Stomach smooth muscle (tissue), 2 donors: Measurements from ENCODE around the gene EDEM1.
A peak's percentile ranks its signal among the peaks of the same experiment; 100 is the strongest.
"Not testable (repeated sequence)": the region's sequence is repeated elsewhere in the genome, so short reads cannot be mapped to it uniquely, and the experiment has no call there.

Source experiments
- H3K27ac ChIP-seq: one replicate; pipeline ENCODE4 v1.7.0; 2013; ENCODE audit warnings: mild to moderate bottlenecking, low read length, inconsistent platforms
- H3K27me3 ChIP-seq, 2 donors: one replicate each; pipeline ENCODE4 v1.7.0; 2013; ENCODE audit warnings: low read length in 2 of 2; ENCODE audit not compliant: insufficient read depth in 2 of 2, control insufficient read depth in 1 of 2
- H3K36me3 ChIP-seq, 2 donors: one replicate each; pipeline ENCODE4 v1.7.0; 2013; ENCODE audit warnings: low read length in 2 of 2; ENCODE audit not compliant: control insufficient read depth in 2 of 2, insufficient read depth in 2 of 2
- H3K4me1 ChIP-seq: one replicate; pipeline ENCODE4 v1.7.0; 2013; ENCODE audit warnings: low read length; ENCODE audit not compliant: control insufficient read depth, insufficient read depth
- H3K4me3 ChIP-seq, 2 donors: one replicate each; pipeline ENCODE4 v1.7.0; 2013; ENCODE audit warnings: low read length in 2 of 2
- H3K9ac ChIP-seq, 2 donors: one replicate each; pipeline ENCODE4 v1.7.0; 2013; ENCODE audit warnings: low read length in 2 of 2, mild to moderate bottlenecking in 1 of 2
- H3K9me3 ChIP-seq, 2 donors: one replicate each; pipeline ENCODE4 v1.7.0; 2013; ENCODE audit warnings: low read length in 2 of 2; ENCODE audit not compliant: control insufficient read depth in 2 of 2
- donor health status: healthy.
- donor health status: Pancreatic carcinoma.

The EDEM1 gene

GRCh38 chr3:5172018-5172417, 15.5 kb upstream of the EDEM1 start:
- Histone ChIP-seq H3K27me3 (no peaks in the 10 kb centered on the region), H3K36me3 (peaks cover 13 to 28% of the 10 kb centered on the region in 2 donors), H3K4me1 (no peaks in the 10 kb centered on the region), H3K27ac (no peak overlapping the region), H3K4me3 (no peak overlapping the region), H3K9ac (no peak overlapping the region), H3K9me3 (no peaks in the 10 kb centered on the region)

- H3K36me3 ChIP-seq, result peaks cover 21 to 39% of the 10 kb centered on the region in 2 donors
Measured at GRCh38 chr3:5179036-5179435, 8.5 kb upstream of the EDEM1 start.

DNA sequence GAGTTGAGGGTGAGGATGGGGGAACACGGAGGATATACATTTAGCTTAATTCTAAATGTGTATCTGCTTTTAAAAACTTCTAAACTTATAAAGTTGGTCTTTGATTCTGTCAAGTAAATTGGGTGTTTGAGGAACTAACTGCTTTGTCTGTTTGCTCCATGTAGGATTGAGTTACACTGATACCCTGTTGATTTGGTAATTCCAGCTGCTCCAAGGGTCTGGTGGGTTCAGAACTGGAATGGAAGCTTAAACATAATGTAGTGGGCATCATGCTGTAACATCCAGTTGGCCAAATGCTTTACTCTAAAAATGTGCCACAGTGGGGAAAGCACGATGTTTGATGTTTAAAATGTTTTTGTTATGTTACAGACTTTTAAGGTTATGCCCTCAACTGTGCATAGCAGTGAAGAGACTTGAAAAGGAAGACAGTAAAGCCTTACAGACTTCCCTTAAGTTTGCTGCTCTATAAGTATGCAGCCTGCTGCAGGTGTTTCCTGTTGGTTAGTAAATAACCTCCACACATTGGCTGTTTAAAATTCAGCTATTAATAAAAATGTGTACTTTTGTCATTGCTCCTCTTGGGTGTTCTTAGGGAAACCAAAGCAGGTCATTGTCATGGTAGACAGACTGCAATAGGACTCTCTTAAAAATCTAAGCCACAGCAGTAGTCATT, 5.9 kb upstream of the EDEM1 start:
- Histone ChIP-seq H3K9ac (no peak overlapping the region), H3K36me3 (peaks cover 18 to 22% of the 10 kb centered on the region in 2 donors), H3K9me3 (no peaks in the 10 kb centered on the region), H3K4me3 (no peak overlapping the region), H3K27ac (no peak overlapping the region), H3K4me1 (no peaks in the 10 kb centered on the region), H3K27me3 (no peaks in the 10 kb centered on the region)

More at GRCh38 chr3:5179036-5179435, 8.5 kb upstream of the EDEM1 start:
- H3K27me3 ChIP-seq, H3K27ac ChIP-seq, H3K4me3 ChIP-seq, H3K9me3 ChIP-seq, H3K4me1 ChIP-seq, H3K9ac ChIP-seq: not testable (repeated sequence)

- not testable (repeated sequence) for H3K4me1 ChIP-seq
Measured at GRCh38 chr3:5183714-5184113, 3.8 kb upstream of the EDEM1 start.

DNA sequence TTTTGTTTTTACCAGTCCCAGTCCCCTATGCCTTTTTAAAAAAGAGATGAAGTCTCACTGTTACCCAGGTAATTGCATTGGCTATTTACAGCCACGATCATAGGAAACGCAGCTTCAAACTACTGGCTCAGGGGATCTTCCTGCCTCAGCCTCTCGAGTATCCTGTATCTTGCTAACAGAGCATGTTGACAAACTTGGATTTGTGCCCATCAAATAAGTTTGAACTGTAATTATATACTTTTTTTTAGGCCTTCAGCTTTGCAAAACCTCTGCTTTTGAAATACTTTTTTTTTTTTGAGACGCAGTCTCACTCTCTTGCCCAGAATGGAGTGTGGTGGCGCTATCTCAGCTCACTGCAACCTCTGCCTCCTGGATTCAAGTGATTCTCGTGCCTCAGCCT, 3.0 kb upstream of the EDEM1 start:
- no peak overlapping the region for H3K27ac ChIP-seq
- peaks cover 9% of the 10 kb centered on the region for H3K4me1 ChIP-seq

More at GRCh38 chr3:5183714-5184113, 3.8 kb upstream of the EDEM1 start:
- H3K27me3 ChIP-seq, H3K27ac ChIP-seq, H3K9me3 ChIP-seq, H3K9ac ChIP-seq, H3K4me3 ChIP-seq: not testable (repeated sequence)
- H3K36me3 ChIP-seq, result peaks cover 12 to 15% of the 10 kb centered on the region in 2 donors

DNA sequence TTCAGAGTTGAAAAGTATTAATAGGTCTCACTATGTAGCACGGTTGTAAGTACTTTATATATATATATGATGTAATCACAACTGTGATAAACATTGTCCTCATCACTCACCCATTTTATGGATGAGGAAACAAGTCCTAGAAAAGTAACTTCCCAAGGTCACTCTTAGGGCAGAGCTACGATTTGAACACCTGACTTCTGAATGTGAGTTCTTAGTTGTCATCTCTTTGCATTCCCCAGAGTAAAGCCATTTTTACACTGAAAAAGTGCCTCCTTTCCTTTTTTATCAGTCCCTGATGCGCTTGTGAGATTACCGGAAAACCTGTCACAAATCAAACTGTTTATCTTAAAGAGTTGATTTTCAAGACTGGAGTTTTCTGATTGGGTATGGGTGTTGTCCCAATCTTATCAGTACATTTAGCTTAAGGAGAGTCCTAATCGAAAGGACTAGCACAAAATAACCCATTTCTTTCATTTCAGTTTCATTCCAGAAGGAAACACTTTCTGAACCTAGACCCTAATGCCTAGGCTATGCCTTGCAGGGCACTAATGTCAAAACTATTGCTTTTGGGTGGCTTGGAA, 2.3 kb upstream of the EDEM1 start:
- no peak overlapping the region for H3K4me3 ChIP-seq
- H3K27me3 ChIP-seq, result no peaks in the 10 kb centered on the region
- no peak overlapping the region for H3K9ac ChIP-seq
- no peak overlapping the region for H3K27ac ChIP-seq
- H3K36me3 ChIP-seq, result peaks cover 10 to 11% of the 10 kb centered on the region in 2 donors
- H3K4me1 ChIP-seq, result peaks cover 9% of the 10 kb centered on the region
- H3K9me3 ChIP-seq, result no peaks in the 10 kb centered on the region

More for the DNA sequence above, 3.0 kb upstream of the EDEM1 start:
- Histone ChIP-seq H3K9me3 (no peaks in the 10 kb centered on the region), H3K9ac (no peak overlapping the region), H3K27me3 (no peaks in the 10 kb centered on the region), H3K36me3 (peaks cover 10 to 14% of the 10 kb centered on the region in 2 donors), H3K4me3 (no peak overlapping the region)

DNA sequence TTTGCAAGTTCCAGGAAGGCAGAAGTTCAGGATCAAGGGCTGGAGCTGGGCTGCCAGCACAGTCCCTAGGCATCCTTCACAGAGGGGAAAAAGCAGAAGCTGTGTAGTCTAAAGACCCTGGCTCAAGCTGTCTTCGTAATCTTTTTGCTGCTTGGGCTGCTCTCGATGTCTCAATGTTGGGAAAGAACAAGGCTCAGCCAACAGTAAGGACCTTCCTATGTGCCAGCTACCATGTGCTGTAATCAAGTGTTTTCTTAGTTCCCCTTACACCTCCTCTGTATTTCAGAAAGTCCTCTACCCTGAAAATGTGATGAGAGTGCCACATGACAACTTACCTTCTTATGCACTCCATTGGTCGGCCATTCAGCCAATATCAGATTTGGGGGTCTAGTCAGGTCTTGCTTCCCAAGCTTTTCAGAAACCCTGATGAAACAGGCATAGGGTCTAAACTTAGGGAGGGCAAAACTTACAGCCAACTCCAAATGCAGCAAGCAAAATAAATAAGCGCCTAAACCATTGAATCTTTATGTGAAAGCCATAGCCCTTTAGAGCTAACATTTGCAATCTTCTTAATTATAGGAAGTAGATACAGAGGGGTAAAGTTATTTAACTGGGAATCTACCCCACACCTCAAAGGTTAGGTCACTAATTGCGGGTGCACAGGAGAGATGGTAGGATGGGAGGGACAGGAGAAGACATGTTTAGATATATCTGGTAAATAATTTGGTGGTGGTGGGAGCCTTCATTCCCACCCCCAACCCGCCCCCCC, 1.2 kb upstream of the EDEM1 start:
- Histone ChIP-seq H3K4me3 (peak overlapping the region; percentile 87 to 93), H3K9ac (no peak overlapping the region), H3K27me3 (no peaks in the 10 kb centered on the region), H3K27ac (no peak overlapping the region), H3K9me3 (no peaks in the 10 kb centered on the region), H3K4me1 (peaks cover 9% of the 10 kb centered on the region), H3K36me3 (peaks cover 7 to 9% of the 10 kb centered on the region in 2 donors)

GRCh38 chr3:5186858-5187155, 700 bp upstream of the EDEM1 start:
- H3K9me3 ChIP-seq, result no peaks in the 10 kb centered on the region
- H3K4me1 ChIP-seq, result peaks cover 9% of the 10 kb centered on the region
- H3K27me3 ChIP-seq, result no peaks in the 10 kb centered on the region
- H3K27ac ChIP-seq, result peak overlapping the region; percentile 60
- H3K4me3 ChIP-seq, result peak overlapping the region; percentile 87 to 93
- H3K9ac ChIP-seq, result peak overlapping the region; percentile 84 to 88
- H3K36me3 ChIP-seq, result peaks cover 3 to 5% of the 10 kb centered on the region in 2 donors

DNA sequence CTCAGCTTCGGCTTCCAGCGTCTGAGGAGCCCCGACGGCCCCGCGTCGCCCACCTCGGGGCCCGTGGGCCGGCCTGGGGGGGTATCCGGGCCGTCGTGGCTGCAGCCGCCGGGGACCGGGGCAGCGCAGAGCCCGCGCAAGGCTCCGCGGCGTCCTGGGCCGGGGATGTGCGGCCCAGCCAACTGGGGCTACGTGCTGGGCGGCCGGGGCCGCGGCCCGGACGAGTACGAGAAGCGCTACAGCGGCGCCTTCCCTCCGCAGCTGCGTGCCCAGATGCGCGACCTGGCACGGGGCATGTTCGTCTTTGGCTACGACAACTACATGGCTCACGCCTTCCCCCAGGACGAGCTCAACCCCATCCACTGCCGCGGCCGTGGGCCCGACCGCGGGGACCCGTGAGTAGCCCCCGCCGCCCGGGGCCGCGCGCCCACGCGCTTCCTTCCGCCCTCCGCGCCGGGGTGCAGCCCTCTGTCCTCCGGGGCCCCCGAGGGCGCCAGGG, 462 bp downstream of the EDEM1 start:
- H3K27ac ChIP-seq, result peak overlapping the region; percentile 80
- no peaks in the 10 kb centered on the region for H3K9me3 ChIP-seq
- peak overlapping the region; percentile 88 to 89 for H3K9ac ChIP-seq
- H3K36me3 ChIP-seq, result no peaks in the 10 kb centered on the region
- H3K4me1 ChIP-seq, result peaks cover 9% of the 10 kb centered on the region
- H3K4me3 ChIP-seq, result peak overlapping the region; percentile 80 to 89
- no peaks in the 10 kb centered on the region for H3K27me3 ChIP-seq

- H3K9me3 ChIP-seq, result no peaks in the 10 kb centered on the region
- no peaks in the 10 kb centered on the region for H3K36me3 ChIP-seq
- peak overlapping the region; percentile 80 to 89 for H3K4me3 ChIP-seq
- peak overlapping the region; percentile 80 for H3K27ac ChIP-seq
- peak overlapping the region; percentile 88 to 89 for H3K9ac ChIP-seq
- peaks cover 9% of the 10 kb centered on the region for H3K4me1 ChIP-seq
- no peaks in the 10 kb centered on the region for H3K27me3 ChIP-seq
Measured at GRCh38 chr3:5188419-5189221, 1.1 kb downstream of the EDEM1 start.
